PC-3 (cell line): ENCODE measurements around the gene KCTD1. TPM values are rescaled to one million over a fixed set of nuclear protein-coding genes. Genes with fewer than 3 reads are reported as not detected.

Experiments
- ATAC-seq: fragments of 200-7000 bp; cut with Tn5 transposase; 2 replicates; pipeline ENCODE4 v1.9.1; 2020; ENCODE audit warnings: mild to moderate bottlenecking, moderate library complexity
- BruUV-seq: library from RNA; stranded (reverse); fragments of 400-500 nt; replicated peaks from 2 replicates; lab custom pipeline; 2021; lab: Mats Ljungman, UMichigan
- CTCF ChIA-PET: fragments of 300-600 bp; sonication (Branson Sonifier 250); formaldehyde crosslinking; loops from one replicate; lab custom pipeline; 2022; ENCODE audit warnings: antibody characterized with exemption; lab: Charles Lee
- POLR2A ChIA-PET: fragments of 300-600 bp; sonication (Branson Sonifier 250); formaldehyde crosslinking; loops from one replicate; lab custom pipeline; 2022; ENCODE audit warnings: antibody characterized with exemption; ENCODE audit not compliant: unreplicated experiment; lab: Charles Lee
- DNase-seq: peaks from one replicate; pipeline ENCODE4 v3.0.0-alpha.2; 2015
- H2AFZ ChIP-seq: fragments of 300-600 bp; sonication (generic); 2 replicates; pipeline ENCODE4 v1.6.0; 2016; ENCODE audit warnings: antibody characterized with exemption, low read length
- H3F3A ChIP-seq: fragments of 300-600 bp; sonication (generic); one replicate; pipeline ENCODE4 v1.6.0; 2017; ENCODE audit warnings: antibody characterized with exemption, low read length, control low read depth, mild to moderate bottlenecking; ENCODE audit not compliant: unreplicated experiment
- H3K27ac ChIP-seq: fragments of 300-600 bp; sonication (generic); 2 replicates; pipeline ENCODE4 v1.5.1; 2016; ENCODE audit warnings: mild to moderate bottlenecking, low read length
- H3K27me3 ChIP-seq: fragments of 300-600 bp; sonication (generic); 2 replicates; pipeline ENCODE4 v1.6.1; 2016; ENCODE audit warnings: low read length, mixed read lengths
- H3K36me3 ChIP-seq: fragments of 300-600 bp; sonication (generic); 2 replicates; pipeline ENCODE4 v1.6.1; 2016; ENCODE audit warnings: low read depth, mixed run types, low read length, mixed read lengths
- H3K4me1 ChIP-seq: fragments of 300-600 bp; sonication (generic); 2 replicates; pipeline ENCODE4 v1.5.1; 2016; ENCODE audit warnings: low read length; ENCODE audit not compliant: insufficient read depth
- H3K4me2 ChIP-seq: fragments of 300-600 bp; sonication (generic); 2 replicates; pipeline ENCODE4 v1.6.0; 2016; ENCODE audit warnings: low read length
- H3K4me3 ChIP-seq: fragments of 300-600 bp; sonication (generic); 2 replicates; pipeline ENCODE4 v1.5.1; 2016; ENCODE audit warnings: mild to moderate bottlenecking, low read length, mixed read lengths
- H3K79me2 ChIP-seq: fragments of 300-600 bp; sonication (generic); 2 replicates; pipeline ENCODE4 v1.6.1; 2017; ENCODE audit warnings: low read length, mixed read lengths
- H3K9ac ChIP-seq: fragments of 300-600 bp; sonication (generic); 2 replicates; pipeline ENCODE4 v1.6.0; 2016; ENCODE audit warnings: mild to moderate bottlenecking, low read length
- H3K9me2 ChIP-seq: fragments of 300-600 bp; sonication (generic); replicated peaks from 2 replicates; pipeline ENCODE4 v1.6.1; 2016; ENCODE audit warnings: mixed run types, low read length, mixed read lengths
- H3K9me3 ChIP-seq: fragments of 300-600 bp; sonication (generic); 2 replicates; pipeline ENCODE4 v1.6.1; 2016; ENCODE audit warnings: low read length, mixed read lengths
- H4K20me1 ChIP-seq: fragments of 300-600 bp; sonication (generic); 2 replicates; pipeline ENCODE4 v1.6.1; 2016; ENCODE audit warnings: low read length, mixed read lengths
- CTCF ChIP-seq: fragments of 300-600 bp; sonication (generic); conservative IDR thresholded peaks from 2 replicates; pipeline ENCODE4 v1.5.1; 2017; ENCODE audit warnings: antibody characterized with exemption, low read depth, mild to moderate bottlenecking, low read length
- EZH2 ChIP-seq: fragments of 300-600 bp; sonication (generic); IDR thresholded peaks from one replicate; pipeline ENCODE4 v1.6.1; 2017; ENCODE audit warnings: antibody characterized with exemption, mild to moderate bottlenecking, low read length; ENCODE audit not compliant: unreplicated experiment
- EZH2phosphoT487 ChIP-seq: fragments of 300-600 bp; sonication (generic); IDR thresholded peaks from 2 replicates; pipeline ENCODE4 v1.6.1; 2018; ENCODE audit warnings: mild to moderate bottlenecking, antibody characterized with exemption, low read length, borderline replicate concordance
- intact Hi-C: fragments of 100-400 bp; cut with micrococcal nuclease; formaldehyde crosslinking; loops from 2 replicates; pipeline ENCODE4 v1.9.0; 2023
- total RNA-seq: library from RNA; depleted of rRNA; stranded (reverse); fragments of >200 nt; gene quantifications from 2 replicates; pipeline ENCODE4 v1.2.3, GENCODE V29; 2014

The KCTD1 gene
- total RNA-seq, 1 experiment from 2014 or later: 15.8 TPM

DNA sequence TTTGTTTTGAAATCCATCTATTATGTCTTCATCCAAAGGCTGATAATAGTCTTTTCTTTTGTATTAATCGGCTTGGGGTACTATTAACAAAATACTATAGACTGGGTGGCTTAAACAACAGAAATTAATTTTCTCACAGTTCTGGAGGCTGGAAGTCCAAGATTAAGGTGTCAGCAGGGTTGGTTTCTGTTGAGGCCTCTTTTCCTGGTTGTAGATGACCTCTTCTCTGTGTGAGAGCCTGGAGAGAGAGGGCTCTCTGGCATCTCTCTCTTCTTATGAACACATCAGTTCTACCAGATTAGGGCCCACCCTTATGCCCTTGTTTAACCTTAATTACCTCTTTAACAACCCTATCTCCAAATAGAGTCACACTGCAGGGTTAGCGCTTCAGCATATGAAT is 14.2 kb upstream of the KCTD1 start:
- no peaks in the 10 kb centered on the region for H3K9me2 ChIP-seq
- H4K20me1 ChIP-seq: no peaks in the 10 kb centered on the region
- no peaks in the 10 kb centered on the region for H3K27me3 ChIP-seq
- no peak overlapping the region for H3K4me3 ChIP-seq
- intact Hi-C loops: no loop called here
- no peaks in the 10 kb centered on the region for H3F3A ChIP-seq
- TF ChIP-seq CTCF: no peak
- TF ChIP-seq EZH2: no peak
- TF ChIP-seq EZH2phosphoT487: no peak
- BruUV-seq: no TSS peak
- DNase-seq (no peak), ATAC-seq (no peak)
- ChIA-PET POLR2A (no interaction called here), CTCF (no interaction called here)
- H3K36me3 ChIP-seq: no peaks in the 10 kb centered on the region
- no peak overlapping the region for H3K9ac ChIP-seq
- no peak overlapping the region for H3K4me2 ChIP-seq
- H3K9me3 ChIP-seq: no peaks in the 10 kb centered on the region
- no peaks in the 10 kb centered on the region for H3K79me2 ChIP-seq
- H3K4me1 ChIP-seq: no peaks in the 10 kb centered on the region
- no peak overlapping the region for H2AFZ ChIP-seq
- no peak overlapping the region for H3K27ac ChIP-seq

- no peaks in the 10 kb centered on the region for H3K9me3 ChIP-seq
- intact Hi-C loops: no loop called here
- H3K27me3 ChIP-seq: no peaks in the 10 kb centered on the region
- H3F3A ChIP-seq: no peaks in the 10 kb centered on the region
- H3K4me3 ChIP-seq: no peak overlapping the region
- H3K36me3 ChIP-seq: no peaks in the 10 kb centered on the region
- no peaks in the 10 kb centered on the region for H3K4me1 ChIP-seq
- BruUV-seq: no TSS peak
- no peak for DNase-seq
- H4K20me1 ChIP-seq: no peaks in the 10 kb centered on the region
- H3K79me2 ChIP-seq: no peaks in the 10 kb centered on the region
- H3K4me2 ChIP-seq: no peak overlapping the region
- H3K9me2 ChIP-seq: no peaks in the 10 kb centered on the region
- ChIA-PET POLR2A (no interaction called here), CTCF (no interaction called here)
- no peak for TF ChIP-seq EZH2phosphoT487
- TF ChIP-seq CTCF: no peak
- no peak for TF ChIP-seq EZH2
- no peak overlapping the region for H3K27ac ChIP-seq
- H2AFZ ChIP-seq: no peak overlapping the region
- no peak overlapping the region for H3K9ac ChIP-seq
- no peak for ATAC-seq
Observed at GRCh38 chr18:26561769-26562168, 13.4 kb upstream of the KCTD1 start.

DNA sequence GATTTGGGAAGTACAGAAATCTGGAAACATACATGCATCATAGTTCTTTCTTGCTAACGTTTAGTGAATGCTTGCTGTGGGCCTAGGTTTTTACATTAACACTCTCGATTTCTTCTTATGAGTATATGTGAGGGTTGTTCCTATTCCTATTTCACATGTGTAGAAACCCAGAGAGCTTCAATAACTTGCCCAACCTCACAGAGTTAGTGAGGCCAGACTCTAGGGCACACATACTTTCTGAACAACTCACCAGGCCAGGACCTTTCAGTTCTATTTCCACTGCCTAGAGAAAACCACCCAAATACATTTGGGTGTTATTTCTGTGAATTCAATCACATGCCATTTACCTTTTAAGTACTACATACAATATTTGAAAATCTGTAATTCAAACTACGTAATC is 8.2 kb upstream of the KCTD1 start:
- Histone ChIP-seq H3K9me3 (no peaks in the 10 kb centered on the region), H3K9ac (no peak overlapping the region), H4K20me1 (no peaks in the 10 kb centered on the region), H3K4me3 (no peak overlapping the region), H3K36me3 (no peaks in the 10 kb centered on the region), H3K79me2 (no peaks in the 10 kb centered on the region), H2AFZ (no peak overlapping the region), H3K4me1 (no peaks in the 10 kb centered on the region), H3K27me3 (no peaks in the 10 kb centered on the region), H3K27ac (no peak overlapping the region), H3K9me2 (no peaks in the 10 kb centered on the region), H3F3A (no peaks in the 10 kb centered on the region), H3K4me2 (no peak overlapping the region)
- BruUV-seq: no TSS peak
- ChIA-PET POLR2A (interaction anchor here (0.6 kb wide), 1 partner anchor 1206 kb away, joined by 6 read pairs; no protein-coding TSS in a partner anchor), CTCF (no interaction called here)
- DNase-seq (no peak), ATAC-seq (0 out of 2 replicates have a peak, but pooled peaks have one; percentile 33)
- intact Hi-C loops: no loop called here
- TF ChIP-seq EZH2: no peak
- no peak for TF ChIP-seq CTCF
- no peak for TF ChIP-seq EZH2phosphoT487
